Keratinocyte (primary cell): Measurements from ENCODE around the gene SPNS1. TPM values are rescaled to one million over a fixed set of nuclear protein-coding genes. Genes with fewer than 3 reads are reported as not detected.

Experiments
- DNase-seq: peaks from one replicate; pipeline ENCODE4 v3.0.0-alpha.2; 2011; ENCODE audit warnings: low read depth, missing footprints, low spot score
- FAIRE-seq: peaks from 2 replicates; lab custom pipeline; 2011; peaks lifted over from hg19 to GRCh38; lab: Jason Lieb, UNC
- H2AFZ ChIP-seq: 2 replicates; pipeline ENCODE4 v1.6.0; 2012; ENCODE audit warnings: low read length, control low read depth, inconsistent platforms; ENCODE audit not compliant: control insufficient read depth
- H3K27ac ChIP-seq: 2 replicates; pipeline ENCODE4 v1.5.1; 2011; ENCODE audit warnings: low read length; ENCODE audit not compliant: control insufficient read depth, insufficient read depth
- H3K27me3 ChIP-seq: 3 replicates; pipeline ENCODE4 v1.6.0; 2011; ENCODE audit warnings: low read length; ENCODE audit not compliant: control insufficient read depth, insufficient read depth; ENCODE audit errors: extremely low read depth
- H3K36me3 ChIP-seq, 2 experiments: 2 replicates in 1 of 2; 3 replicates in 1 of 2; pipeline ENCODE4 v1.5.1; 2011; ENCODE audit warnings: low read length in 2 of 2, mild to moderate bottlenecking in 1 of 2; ENCODE audit not compliant: control insufficient read depth in 2 of 2, insufficient read depth in 2 of 2; ENCODE audit errors: extremely low read depth in 1 of 2
- H3K4me1 ChIP-seq: 3 replicates; pipeline ENCODE4 v1.5.1; 2011; ENCODE audit warnings: low read length; ENCODE audit not compliant: control insufficient read depth, insufficient read depth; ENCODE audit errors: extremely low read depth
- H3K4me2 ChIP-seq: 3 replicates; pipeline ENCODE4 v1.6.0; 2011; ENCODE audit warnings: low read depth, low read length; ENCODE audit not compliant: control insufficient read depth, insufficient read depth; ENCODE audit errors: extremely low read depth
- H3K4me3 ChIP-seq, 3 experiments: fragments of 200-600 bp in 1 of 3; sonication (generic) in 1 of 3; 2 replicates in 2 of 3; 3 replicates in 1 of 3; pipeline ENCODE4 v1.5.1; 2011 to 2016; ENCODE audit warnings: low read length in 3 of 3, mild to moderate bottlenecking in 3 of 3, control low read depth in 2 of 3, inconsistent platforms in 1 of 3, low read depth in 1 of 3, mixed read lengths in 1 of 3, mixed run types in 1 of 3, moderate library complexity in 1 of 3; ENCODE audit not compliant: control insufficient read depth in 2 of 3, insufficient read depth in 2 of 3; ENCODE audit errors: extremely low read depth in 1 of 3
- H3K79me2 ChIP-seq: 2 replicates; pipeline ENCODE4 v1.6.0; 2012; ENCODE audit warnings: low read length; ENCODE audit not compliant: control insufficient read depth, insufficient read depth
- H3K9ac ChIP-seq: 3 replicates; pipeline ENCODE4 v1.6.0; 2011; ENCODE audit warnings: low read length; ENCODE audit not compliant: control insufficient read depth, insufficient read depth; ENCODE audit errors: extremely low read depth
- H3K9me1 ChIP-seq: 3 replicates; pipeline ENCODE4 v1.6.0; 2011; ENCODE audit warnings: low read length; ENCODE audit not compliant: control insufficient read depth, insufficient read depth; ENCODE audit errors: extremely low read depth
- H3K9me3 ChIP-seq: 2 replicates; pipeline ENCODE4 v1.5.1; 2012; ENCODE audit warnings: low read depth, low read length; ENCODE audit not compliant: control insufficient read depth
- H4K20me1 ChIP-seq: 3 replicates; pipeline ENCODE4 v1.6.0; 2011; ENCODE audit warnings: low read length; ENCODE audit not compliant: control insufficient read depth, insufficient read depth; ENCODE audit errors: extremely low read depth
- EZH2 ChIP-seq: IDR thresholded peaks from one replicate; pipeline ENCODE4 v1.6.1; 2012; ENCODE audit warnings: inconsistent platforms, mild to moderate bottlenecking, low read length, moderate library complexity
- dilution Hi-C: fragments of 300-500 bp; cut with MboI; formaldehyde crosslinking; loops from one replicate; pipeline ENCODE4 v1.7.0; 2020; ENCODE audit warnings: low sequenced_read_pairs; ENCODE audit not compliant: extremely low pct_ligation_motif_present
- polyA plus RNA-seq, 5 experiments: library from polyadenylated mRNA; depleted of rRNA in 3 of 5; stranded (reverse) in 3 of 5; stranded (forward) in 1 of 5; unstranded in 1 of 5; fragments of >200 nt; gene quantifications; 1 replicate in 1 of 5; 2 replicates in 3 of 5; 3 replicates in 1 of 5; pipeline versions ENCODE4 v1.2.1 to v1.2.3, GENCODE V29; 2011 to 2012; ENCODE audit warnings: missing spikeins in 2 of 5, low read depth in 1 of 5, low replicate concordance in 1 of 5
- TF ChIP-seq, protein P1 (sequence below), 3 experiments: IDR thresholded peaks in 1 of 3; conservative IDR thresholded peaks in 1 of 3; optimal IDR thresholded peaks in 1 of 3; 2 replicates in 2 of 3; 3 replicates in 1 of 3; pipeline versions ENCODE3 to v1.5.1; 2011; ENCODE audit warnings: low read length in 3 of 3, mild to moderate bottlenecking in 3 of 3, moderate library complexity in 2 of 3, control low read depth in 1 of 3, inconsistent platforms in 1 of 3; ENCODE audit not compliant: insufficient read depth in 2 of 3; ENCODE audit errors: extremely low read depth in 1 of 3

Gene SPNS1
- polyA plus RNA-seq, 1 donor (not counting 4 experiments of a cell fraction or from before 2014, with no cell fraction given): 16.3 TPM

DNA sequence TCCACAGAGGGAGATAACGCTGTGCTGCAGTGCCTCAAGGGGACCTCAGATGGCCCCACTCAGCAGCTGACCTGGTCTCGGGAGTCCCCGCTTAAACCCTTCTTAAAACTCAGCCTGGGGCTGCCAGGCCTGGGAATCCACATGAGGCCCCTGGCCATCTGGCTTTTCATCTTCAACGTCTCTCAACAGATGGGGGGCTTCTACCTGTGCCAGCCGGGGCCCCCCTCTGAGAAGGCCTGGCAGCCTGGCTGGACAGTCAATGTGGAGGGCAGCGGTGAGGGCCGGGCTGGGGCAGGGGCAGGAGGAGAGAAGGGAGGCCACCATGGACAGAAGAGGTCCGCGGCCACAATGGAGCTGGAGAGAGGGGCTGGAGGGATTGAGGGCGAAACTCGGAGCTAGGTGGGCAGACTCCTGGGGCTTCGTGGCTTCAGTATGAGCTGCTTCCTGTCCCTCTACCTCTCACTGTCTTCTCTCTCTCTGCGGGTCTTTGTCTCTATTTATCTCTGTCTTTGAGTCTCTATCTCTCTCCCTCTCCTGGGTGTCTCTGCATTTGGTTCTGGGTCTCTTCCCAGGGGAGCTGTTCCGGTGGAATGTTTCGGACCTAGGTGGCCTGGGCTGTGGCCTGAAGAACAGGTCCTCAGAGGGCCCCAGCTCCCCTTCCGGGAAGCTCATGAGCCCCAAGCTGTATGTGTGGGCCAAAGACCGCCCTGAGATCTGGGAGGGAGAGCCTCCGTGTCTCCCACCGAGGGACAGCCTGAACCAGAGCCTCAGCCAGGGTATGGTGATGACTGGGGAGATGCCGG is 42.0 kb upstream of the SPNS1 start:
- H3K9ac ChIP-seq: no peak overlapping the region
- no peaks in the 10 kb centered on the region for H3K79me2 ChIP-seq
- no peak overlapping the region for H3K27ac ChIP-seq
- no peaks in the 10 kb centered on the region for H4K20me1 ChIP-seq
- no peaks in the 10 kb centered on the region for H3K27me3 ChIP-seq
- H2AFZ ChIP-seq: no peak overlapping the region
- H3K4me1 ChIP-seq: no peaks in the 10 kb centered on the region
- no peaks in the 10 kb centered on the region for H3K9me3 ChIP-seq
- no peak overlapping the region for H3K4me3 ChIP-seq
- no peaks in the 10 kb centered on the region for H3K9me1 ChIP-seq
- DNase-seq: no peak
- H3K36me3 ChIP-seq: no peaks in the 10 kb centered on the region
- dilution Hi-C loops: no loop called here
- TF ChIP-seq, protein P1, sequence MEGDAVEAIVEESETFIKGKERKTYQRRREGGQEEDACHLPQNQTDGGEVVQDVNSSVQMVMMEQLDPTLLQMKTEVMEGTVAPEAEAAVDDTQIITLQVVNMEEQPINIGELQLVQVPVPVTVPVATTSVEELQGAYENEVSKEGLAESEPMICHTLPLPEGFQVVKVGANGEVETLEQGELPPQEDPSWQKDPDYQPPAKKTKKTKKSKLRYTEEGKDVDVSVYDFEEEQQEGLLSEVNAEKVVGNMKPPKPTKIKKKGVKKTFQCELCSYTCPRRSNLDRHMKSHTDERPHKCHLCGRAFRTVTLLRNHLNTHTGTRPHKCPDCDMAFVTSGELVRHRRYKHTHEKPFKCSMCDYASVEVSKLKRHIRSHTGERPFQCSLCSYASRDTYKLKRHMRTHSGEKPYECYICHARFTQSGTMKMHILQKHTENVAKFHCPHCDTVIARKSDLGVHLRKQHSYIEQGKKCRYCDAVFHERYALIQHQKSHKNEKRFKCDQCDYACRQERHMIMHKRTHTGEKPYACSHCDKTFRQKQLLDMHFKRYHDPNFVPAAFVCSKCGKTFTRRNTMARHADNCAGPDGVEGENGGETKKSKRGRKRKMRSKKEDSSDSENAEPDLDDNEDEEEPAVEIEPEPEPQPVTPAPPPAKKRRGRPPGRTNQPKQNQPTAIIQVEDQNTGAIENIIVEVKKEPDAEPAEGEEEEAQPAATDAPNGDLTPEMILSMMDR (optimal IDR thresholded peaks at IDR 0.05 in 1 of 3, IDR thresholded peaks at IDR 0.05 in 1 of 3, conservative IDR thresholded peaks at IDR 0.05 in 1 of 3; ENCODE audit: extremely low read depth in 1 of 3, insufficient read depth in 2 of 3, low read length in 3 of 3): no peak
- TF ChIP-seq EZH2: no peak
- no peak overlapping the region for H3K4me2 ChIP-seq
- FAIRE-seq: no peak

DNA sequence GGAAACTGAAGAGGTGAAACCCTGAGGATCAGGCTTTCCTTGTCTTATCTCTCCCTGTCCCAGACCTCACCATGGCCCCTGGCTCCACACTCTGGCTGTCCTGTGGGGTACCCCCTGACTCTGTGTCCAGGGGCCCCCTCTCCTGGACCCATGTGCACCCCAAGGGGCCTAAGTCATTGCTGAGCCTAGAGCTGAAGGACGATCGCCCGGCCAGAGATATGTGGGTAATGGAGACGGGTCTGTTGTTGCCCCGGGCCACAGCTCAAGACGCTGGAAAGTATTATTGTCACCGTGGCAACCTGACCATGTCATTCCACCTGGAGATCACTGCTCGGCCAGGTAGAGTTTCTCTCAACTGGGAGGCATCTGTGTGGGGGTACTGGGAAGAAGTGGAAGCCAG is 41.4 kb upstream of the SPNS1 start:
- Histone ChIP-seq H3K4me1 (no peaks in the 10 kb centered on the region), H3K36me3 (no peaks in the 10 kb centered on the region), H3K4me2 (no peak overlapping the region), H3K27me3 (no peaks in the 10 kb centered on the region), H3K27ac (no peak overlapping the region), H3K4me3 (no peak overlapping the region), H3K79me2 (no peaks in the 10 kb centered on the region), H3K9me1 (no peaks in the 10 kb centered on the region), H2AFZ (no peak overlapping the region), H4K20me1 (no peaks in the 10 kb centered on the region), H3K9me3 (no peaks in the 10 kb centered on the region), H3K9ac (no peak overlapping the region)
- TF ChIP-seq, protein P1 (optimal IDR thresholded peaks at IDR 0.05 in 1 of 3, IDR thresholded peaks at IDR 0.05 in 1 of 3, conservative IDR thresholded peaks at IDR 0.05 in 1 of 3; ENCODE audit: extremely low read depth in 1 of 3, insufficient read depth in 2 of 3, low read length in 3 of 3): no peak
- no peak for TF ChIP-seq EZH2
- dilution Hi-C loops: no loop called here
- FAIRE-seq (no peak), DNase-seq (no peak)
